Putamen (tissue), 1 donor: ENCODE measurements around the gene HSPB7.

Experiments used
- DNase-seq: peaks from one replicate; pipeline ENCODE4 v3.0.0-alpha.2; 2016; ENCODE audit warnings: low spot score

The HSPB7 gene

GRCh38 chr1:15975805-15976680 is 41.8 kb downstream of the HSPB7 start, which contains the start of gene ZBTB17:
Gene ZBTB17, minus strand, starts transcription at chr1:15976101. Its CDS starts 27,606 bp downstream, at chr1:15948495.
- peak; percentile 94 for DNase-seq

- DNase-seq, result peak; percentile 76
Observed at GRCh38 chr1:15975358-15975804, 42.5 kb downstream of the HSPB7 start.

- no peak for DNase-seq
Observed at GRCh38 chr1:15974855-15975254, 43.0 kb downstream of the HSPB7 start.

GRCh38 chr1:15973772-15974171 is 44.1 kb downstream of the HSPB7 start:
- no peak for DNase-seq

GRCh38 chr1:15972409-15972808 is 45.4 kb downstream of the HSPB7 start:
- DNase-seq, result no peak

GRCh38 chr1:15970911-15971310 is 46.9 kb downstream of the HSPB7 start:
- no peak for DNase-seq

GRCh38 chr1:15969321-15969880 is 48.4 kb downstream of the HSPB7 start:
- no peak for DNase-seq

- DNase-seq, result no peak
Observed at GRCh38 chr1:15968172-15968571, 49.7 kb downstream of the HSPB7 start.

GRCh38 chr1:15966956-15967344 is 50.9 kb downstream of the HSPB7 start:
- no peak for DNase-seq

- DNase-seq, result no peak
Observed at GRCh38 chr1:15966081-15966955, 51.5 kb downstream of the HSPB7 start.

GRCh38 chr1:15965228-15965767 is 52.5 kb downstream of the HSPB7 start:
- DNase-seq, result peak; percentile 94
